NCI-H146 (cell line): Measurements from ENCODE around the gene FOLR2.
"Not testable (repeated sequence)": the region's sequence is repeated elsewhere in the genome, so short reads cannot be mapped to it uniquely, and the experiment has no call there.

Experiments
- DNase-seq: peaks from one replicate; lab custom pipeline; 2025; lab: John Stamatoyannopoulos, UW

Gene FOLR2

DNA sequence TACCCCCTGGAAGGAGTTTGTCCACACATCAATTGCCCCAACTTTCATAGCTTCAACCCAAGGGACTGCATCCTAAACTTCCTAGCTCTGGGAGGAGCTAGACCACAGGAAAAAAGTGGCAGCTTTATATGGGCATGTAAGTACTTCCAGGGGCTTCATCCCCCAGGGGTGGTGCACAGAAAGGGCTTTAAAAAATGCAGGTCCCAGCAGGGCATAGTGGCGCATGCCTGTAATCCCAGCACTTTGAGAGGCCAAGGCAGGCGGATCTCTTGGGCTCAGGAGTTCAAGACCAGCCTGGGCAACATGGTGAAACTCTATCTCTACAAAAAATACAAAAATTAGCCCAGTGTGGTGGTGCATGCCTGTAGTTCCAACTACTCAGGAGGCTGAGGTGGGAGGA is 9.8 kb upstream of the FOLR2 start:
- not testable (repeated sequence) for DNase-seq

DNA sequence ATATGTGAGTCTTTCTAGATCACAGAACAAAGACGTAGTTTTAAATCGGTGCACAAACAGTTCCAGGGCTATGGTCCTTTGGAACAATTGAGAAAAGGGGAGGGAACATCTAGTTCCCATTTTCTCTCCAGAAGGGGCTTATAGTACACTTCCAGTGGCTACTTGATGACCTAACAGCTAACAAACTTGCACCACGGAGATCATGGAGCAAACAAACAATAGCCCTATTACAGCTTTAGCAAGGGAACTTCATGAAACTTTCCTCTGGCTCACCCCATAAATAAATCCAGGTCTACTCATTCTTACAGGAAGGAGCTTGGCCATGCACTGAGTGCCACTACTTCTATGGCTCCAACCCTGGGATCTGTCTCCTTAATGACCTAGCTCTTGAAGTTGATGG is 8.3 kb upstream of the FOLR2 start:
- DNase-seq: no peak

DNA sequence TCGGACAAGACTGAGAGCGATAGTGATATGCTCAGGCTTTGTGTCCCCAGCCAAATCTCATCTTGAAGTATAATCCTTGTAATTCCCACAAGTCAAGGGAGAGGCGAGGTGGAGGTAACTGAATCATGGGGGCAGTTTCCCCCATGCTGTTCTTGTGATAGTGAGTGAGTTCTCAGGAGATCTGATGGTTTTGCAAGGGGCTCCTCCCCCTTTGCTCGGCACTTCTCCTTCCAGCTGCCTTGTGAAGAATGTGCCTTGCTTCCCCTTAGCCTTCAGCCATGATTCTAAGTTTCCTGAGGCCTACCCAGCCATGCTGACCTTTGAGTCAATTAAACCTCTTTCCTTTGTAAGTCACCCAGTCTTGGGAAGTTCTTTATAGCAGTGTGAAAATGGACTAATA is 7.5 kb upstream of the FOLR2 start:
- DNase-seq: no peak

DNA sequence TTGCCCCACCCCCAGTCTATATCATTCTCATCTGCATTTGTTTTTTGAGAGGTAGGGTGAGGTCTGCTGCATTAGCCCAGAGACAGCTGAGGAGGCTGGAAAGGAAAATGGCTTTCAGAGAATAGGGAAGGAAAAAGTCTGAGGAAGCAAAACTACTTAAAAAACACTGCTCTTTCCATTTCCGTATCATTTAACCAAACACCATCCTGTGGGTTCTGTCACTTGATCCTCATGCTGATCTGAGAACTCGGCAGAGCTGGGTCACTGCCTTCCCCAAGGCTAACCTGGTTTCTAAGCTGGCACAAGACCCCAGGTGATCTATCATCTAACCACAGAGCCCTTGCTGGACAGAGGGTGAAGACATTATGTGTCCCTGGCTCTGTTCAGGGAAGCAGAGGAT is 1.2 kb downstream of the FOLR2 start:
- DNase-seq: no peak

DNA sequence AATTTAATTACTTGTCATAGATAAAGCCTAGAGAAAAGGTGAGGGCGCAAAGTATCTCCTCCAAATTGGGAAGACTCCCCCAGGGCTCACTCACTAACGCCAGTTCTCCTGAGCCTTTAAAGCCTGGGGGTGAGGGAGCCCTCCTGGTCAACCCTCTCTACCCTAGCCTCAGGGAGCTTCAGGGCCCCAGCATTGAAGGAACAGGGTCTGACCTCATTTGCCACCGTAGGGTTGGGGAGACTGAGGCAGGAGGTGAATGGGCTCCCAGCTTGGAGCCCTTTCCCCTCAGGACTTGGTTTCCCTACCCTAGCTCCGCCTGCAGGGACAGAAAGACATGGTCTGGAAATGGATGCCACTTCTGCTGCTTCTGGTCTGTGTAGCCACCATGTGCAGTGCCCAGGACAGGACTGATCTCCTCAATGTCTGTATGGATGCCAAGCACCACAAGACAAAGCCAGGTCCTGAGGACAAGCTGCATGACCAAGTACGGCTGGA is 1.7 kb downstream of the FOLR2 start:
- no peak for DNase-seq

DNA sequence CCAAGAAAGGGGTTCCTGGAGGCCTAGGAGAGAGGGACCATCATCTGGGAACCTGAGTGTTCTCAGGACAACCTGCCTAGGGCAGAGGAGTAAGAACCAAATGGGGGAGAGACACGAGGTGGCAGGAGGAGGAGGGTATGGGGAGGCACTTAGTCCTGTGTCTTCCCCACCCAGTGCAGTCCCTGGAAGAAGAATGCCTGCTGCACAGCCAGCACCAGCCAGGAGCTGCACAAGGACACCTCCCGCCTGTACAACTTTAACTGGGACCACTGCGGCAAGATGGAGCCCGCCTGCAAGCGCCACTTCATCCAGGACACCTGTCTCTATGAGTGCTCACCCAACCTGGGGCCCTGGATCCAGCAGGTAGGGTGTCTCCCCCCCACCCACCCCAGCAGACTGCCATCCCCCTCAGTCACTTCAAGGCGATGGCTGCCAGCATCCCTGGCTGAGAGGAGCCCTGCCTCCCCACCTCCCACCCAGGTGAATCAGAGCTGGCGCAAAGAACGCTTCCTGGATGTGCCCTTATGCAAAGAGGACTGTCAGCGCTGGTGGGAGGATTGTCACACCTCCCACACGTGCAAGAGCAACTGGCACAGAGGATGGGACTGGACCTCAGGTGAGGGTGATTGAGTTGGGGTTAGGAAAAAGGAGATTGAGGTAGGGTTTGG is 4.2 kb downstream of the FOLR2 start:
- no peak for DNase-seq

DNA sequence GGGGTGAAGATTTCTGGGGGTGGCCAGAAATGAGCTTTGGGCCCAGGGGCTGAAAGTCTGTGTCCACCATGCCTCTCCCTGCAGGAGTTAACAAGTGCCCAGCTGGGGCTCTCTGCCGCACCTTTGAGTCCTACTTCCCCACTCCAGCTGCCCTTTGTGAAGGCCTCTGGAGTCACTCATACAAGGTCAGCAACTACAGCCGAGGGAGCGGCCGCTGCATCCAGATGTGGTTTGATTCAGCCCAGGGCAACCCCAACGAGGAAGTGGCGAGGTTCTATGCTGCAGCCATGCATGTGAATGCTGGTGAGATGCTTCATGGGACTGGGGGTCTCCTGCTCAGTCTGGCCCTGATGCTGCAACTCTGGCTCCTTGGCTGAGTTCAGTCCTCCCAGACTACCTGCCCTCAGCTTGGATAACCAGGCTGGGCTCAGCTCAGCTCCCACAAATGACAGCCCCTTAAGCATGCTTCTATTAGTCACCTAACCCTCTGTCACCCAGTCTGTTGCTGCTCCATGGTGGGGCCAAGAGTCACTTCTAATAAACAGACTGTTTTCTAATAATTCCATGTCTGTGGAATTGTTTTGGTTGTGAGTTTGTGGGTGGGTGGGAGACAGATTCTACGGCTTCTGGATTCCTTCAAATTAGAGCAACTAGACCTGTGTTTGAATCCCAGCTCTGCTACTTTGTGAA is 4.9 kb downstream of the FOLR2 start:
- no peak for DNase-seq

DNA sequence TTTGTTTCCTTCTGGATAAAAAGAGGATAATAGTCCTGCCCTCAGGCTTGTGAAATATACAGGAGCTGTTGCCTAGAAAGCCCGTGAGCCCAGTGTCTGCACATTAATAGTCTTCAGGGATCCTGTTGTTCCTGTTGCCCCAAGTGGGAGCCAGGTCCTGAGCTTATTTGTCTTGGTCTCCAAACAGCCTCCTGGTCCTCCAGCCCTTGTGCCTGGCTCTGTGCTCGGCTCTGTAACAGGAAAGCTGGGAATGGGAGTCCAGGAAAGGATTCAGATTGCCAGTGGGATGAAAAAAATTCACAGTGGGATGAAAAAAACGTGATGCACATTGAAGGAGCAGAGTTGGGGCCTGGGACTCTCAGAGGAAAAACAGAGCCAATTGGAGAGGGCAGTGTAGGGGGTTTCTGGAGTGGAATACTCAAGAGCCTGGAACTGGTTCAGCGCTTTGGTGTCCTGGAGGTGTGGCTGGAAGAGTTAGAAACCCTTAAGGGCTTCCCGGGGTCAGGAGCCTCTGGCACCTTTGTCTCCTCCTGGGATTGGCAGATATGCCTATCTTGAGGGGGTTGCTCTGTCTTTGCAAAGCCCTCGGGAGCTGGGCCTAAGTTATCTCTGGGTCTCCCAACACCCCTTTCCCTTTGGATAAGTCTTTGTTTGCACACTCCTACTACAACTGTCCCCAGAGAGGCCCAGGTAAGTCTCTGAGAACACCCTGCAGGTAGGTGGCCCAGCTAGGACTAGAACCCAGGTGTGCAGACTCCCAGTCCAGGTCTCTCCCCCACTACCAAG is 5.7 kb downstream of the FOLR2 start:
- DNase-seq: peak; percentile 52

DNA sequence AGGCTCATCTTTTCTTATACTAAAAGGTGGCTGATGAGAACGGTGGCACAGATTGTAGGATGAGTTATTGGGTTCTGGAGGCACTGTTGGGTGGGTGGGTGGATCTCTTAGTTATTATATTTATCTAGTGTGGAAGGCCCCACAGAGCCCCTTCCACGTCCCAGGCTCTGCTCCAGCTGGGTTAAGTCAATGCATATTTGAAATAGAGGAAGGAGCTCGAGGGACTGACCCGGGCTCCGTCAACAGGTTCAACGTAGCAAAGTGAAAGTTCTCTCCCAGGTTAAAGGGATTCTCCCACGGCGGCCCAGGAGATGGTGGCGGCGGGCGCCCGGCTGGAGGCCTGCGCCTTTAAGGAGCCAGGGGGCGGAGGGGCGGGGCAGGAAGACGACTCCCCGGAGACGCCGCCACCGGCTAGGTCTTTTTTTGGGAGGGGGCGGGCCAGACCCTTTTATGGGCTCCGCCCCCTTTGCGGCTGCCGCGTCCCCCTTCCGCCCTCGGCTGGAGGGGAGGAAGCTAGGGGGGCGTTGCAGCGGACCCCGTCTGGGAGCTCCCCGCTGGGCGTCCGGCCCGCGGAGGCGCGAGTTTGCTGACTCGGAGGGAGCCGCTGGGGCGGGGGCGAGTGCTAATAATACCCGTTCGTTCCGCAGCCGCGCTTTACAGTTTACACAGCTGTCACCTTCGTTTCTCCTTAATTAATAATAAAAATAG is 6.5 kb downstream of the FOLR2 start:
- peak; percentile 98 for DNase-seq

DNA sequence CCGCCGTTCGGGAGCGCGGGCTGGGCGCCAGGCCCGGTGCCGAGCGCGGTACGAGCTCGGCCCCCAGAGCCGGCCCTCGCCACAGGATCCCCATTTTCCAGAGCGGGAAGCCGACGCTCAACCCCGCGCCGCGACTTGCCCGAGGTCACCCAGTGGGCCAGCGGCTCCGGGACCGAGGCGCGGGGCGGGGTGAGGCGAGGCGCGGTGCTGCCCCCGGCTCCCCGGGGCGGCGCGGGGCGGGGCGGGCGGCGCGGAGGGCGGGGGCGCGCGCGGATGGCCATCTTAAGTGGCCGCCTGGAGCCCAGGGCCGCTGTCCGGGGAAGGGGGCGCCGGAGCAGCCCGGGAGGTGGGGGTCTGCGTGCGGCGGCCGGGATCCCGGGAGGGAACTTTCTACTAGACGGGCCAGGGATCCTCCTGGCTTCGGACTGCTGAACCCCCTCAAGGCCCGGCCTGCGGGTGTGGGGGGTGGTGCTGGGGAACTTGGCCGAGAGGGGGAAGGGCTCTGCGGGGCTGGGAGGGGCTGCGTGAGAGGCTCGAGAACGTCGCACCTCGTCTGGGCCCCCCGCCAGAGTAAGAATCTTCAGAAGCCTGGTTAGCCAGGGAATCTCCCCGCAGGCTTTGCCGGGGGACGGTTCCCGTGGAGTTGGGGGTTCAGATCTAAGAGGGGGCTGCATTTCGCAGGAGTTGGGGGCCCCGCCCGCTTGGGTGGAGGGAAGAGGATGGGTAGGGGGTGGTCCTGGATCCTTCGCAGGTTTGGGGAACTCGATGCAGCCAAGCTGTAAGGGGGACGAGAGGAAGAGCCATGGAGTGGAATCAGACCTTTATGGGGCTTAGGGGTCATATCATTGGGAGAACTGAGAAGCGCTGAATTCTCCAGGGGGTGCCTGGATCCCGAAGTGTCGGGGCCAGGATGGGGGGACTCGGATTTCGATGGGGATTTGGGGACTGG is 7.3 kb downstream of the FOLR2 start:
- peak; percentile 74 for DNase-seq

DNA sequence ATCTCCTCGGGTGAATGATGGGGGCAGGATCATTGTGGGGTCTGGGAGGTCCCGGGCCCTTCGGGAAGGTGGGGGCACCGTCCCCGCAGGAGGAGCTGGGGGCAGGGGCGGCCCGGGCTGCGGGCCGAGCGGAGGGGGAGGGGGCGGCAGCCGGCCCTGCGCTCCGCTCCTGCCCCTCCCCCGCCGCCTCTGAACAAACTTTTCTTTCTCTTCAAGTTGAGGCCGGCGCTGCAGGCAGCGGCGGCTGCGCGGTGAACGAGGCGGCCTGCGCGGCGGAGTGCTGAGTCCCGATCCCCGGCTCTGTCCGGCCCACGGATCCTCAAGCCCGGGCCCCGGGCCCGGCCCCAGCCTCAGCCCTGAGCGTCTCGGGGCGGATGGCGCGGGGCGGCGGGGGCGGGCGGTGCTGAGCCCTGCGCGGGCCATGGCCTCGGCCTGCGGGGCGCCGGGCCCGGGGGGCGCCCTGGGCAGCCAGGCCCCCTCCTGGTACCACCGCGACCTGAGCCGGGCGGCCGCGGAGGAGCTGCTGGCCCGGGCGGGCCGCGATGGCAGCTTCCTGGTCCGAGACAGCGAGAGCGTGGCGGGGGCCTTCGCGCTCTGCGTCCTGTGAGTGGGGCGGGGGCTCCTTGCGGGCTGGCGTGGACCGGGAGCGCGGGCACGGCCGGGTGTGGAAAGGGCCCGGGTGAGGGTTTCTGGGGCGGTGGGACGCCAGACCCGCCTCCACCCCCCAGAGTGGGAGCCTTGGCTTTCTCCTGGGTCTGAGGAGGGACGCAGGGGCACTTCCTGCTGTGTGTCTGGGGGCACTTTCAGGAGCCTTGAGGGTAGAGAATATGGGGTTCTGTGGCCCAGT is 8.2 kb downstream of the FOLR2 start, which contains the start of gene INPPL1:
Gene INPPL1, plus strand, starts transcription at position 204 of the 847 bp plus-strand sequence. Its CDS starts 218 bp downstream, at position 422.
- DNase-seq: peak; percentile 37

DNA sequence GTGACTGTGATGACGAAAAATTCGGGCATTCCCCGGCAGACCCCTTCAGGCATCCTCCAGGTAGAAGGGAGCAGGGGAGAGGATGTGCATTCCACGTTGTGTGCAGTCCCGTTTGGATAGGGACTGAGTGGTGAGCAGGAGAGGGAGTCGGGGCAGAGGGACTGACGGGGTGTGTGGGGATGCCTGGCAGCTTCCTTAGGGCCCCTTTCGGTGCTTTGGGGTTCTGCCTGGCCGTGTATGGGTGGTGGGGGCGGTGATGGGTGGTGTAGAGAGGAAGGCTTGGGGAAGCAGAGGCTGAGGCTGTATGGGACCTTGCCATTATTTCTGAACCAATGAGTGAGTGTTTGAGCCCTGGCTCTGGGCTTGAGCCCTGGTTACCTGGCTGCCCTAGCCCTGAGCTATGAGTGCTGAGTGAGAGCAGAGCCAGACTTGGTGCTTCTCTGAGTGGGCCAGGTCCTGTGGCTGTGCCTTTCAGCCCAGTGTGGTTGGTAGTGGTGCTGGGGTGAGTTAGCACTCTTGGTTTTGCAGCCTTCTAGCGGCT is 8.9 kb downstream of the FOLR2 start:
- DNase-seq: no peak

DNA sequence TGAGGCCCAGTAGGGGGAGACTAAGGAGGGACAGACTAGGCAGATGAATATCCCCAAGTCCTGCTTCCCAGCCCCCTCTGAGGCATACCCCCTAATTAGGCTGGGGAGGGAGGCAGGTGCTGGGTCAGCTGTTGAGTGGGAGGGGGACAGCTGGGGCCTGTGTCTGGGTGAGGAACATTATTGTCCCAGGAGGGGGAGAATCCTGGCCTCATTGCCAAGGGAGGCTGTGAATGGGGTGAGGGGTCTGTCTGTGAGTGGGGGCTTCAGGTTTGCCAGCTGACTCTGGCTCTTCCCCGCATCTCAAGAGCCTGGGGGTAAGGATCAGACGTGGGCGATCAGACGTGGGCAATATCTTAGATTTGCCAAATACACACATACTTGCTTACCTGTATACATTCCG is 10.1 kb downstream of the FOLR2 start:
- peak; percentile 76 for DNase-seq

DNA sequence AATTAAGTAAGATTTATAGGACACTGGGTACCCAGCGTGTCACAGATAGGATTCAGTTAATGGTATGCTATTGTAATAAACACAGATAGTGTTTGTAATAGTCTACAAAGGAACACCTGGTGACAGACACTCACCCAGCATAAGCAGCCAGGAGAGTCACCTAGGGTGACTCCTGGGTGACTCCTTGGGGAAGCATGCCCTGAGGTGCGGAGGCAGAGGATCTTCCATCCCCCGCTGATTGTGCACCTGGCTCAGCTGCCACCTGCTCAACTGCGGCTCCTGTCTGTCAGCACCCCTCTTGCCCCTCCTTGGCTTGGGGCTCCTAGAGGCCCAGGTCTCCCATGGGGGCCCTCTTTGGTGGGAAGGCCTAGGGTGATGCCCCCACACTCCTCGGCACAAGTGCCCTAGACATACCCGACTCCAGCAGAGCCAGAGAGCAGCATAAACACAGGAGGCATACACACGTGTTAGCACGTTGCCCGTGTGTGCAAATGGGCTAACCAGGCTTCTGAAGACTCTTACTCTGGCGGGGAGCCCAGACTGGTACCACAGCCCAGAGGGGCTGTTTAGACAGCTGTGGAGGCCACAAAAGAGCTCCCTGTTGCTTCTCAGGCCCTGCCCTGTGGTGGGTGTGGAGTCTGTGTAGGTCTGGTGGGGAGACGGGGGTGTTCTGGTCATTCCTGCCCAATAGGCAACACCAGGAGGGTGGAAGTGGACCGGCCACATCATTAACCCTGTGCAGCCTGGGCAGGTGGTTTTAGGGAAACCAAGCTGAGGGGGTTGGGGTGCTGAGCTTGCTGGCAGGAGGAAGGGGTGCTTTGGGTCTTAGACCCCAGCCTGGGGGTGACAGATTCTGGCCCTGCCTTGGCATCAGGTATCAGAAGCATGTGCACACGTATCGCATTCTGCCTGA is 11.0 kb downstream of the FOLR2 start:
- DNase-seq: peak; percentile 97

DNA sequence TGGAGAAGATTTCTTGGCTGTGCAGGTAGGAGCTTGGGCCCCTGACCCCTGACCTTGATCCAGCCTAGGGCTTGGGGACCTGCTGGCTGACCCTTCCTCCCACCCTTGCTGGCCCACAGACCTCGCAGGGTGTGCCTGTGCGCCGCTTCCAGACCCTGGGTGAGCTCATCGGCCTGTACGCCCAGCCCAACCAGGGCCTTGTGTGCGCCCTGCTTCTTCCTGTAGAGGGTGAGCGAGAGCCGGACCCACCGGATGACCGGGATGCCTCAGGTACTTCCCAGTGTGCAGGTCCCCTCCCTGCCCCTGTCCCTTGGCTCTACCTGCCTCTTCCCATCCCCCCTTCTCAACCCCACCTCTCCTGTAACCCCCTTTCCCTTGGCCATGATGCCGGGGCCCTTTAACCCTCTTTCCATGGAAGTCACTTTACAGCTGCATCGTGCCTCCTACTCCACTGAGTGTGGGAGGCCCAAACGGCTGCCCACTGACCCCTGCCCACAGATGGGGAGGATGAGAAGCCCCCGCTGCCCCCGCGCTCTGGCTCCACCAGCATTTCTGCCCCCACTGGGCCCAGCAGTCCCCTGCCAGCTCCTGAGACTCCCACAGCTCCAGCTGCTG is 11.7 kb downstream of the FOLR2 start:
- DNase-seq: peak; percentile 44

DNA sequence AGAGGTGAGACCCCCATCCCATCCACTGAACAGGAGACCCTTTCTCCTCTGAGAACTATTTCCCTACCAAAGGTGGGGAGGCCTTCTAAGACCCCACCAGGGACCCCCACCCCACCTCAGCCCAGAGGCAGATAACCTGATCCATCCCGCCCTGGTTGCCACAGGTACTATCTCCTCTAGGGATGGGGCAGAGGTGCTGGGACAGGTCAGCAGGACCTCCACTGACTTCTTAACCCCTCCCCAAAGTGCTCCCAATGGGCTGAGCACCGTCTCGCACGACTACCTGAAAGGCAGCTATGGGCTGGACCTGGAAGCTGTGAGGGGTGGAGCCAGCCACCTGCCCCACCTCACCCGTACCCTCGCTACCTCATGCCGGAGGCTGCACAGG is 12.2 kb downstream of the FOLR2 start:
- DNase-seq: no peak

DNA sequence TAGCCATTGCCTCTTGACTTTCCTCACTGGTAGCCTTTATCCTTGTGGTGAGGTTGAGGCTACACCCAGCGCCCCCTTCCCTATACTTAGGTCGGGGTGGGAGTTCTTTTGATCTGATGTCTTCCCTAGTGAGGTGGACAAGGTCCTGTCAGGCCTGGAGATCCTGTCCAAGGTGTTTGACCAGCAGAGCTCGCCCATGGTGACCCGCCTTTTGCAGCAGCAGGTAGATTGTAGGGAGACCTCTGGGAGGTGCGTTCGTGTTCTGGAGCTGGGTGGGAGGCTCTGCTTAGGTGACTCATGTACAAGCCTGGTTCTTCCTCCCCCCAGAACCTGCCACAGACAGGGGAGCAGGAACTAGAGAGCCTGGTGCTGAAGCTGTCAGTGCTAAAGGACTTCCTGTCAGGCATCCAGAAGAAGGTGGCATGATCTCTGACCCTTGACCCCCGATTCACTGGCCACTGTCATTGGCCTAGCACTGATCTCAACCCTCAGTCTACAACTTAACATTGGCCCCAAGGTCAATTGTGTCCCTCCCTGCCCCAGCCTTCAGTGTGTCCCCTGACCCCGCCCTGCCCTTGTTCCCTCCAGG is 12.8 kb downstream of the FOLR2 start:
- no peak for DNase-seq
